ENCODE data around the gene DNAH11. TPM values are rescaled to one million over a fixed set of nuclear protein-coding genes. Genes with fewer than 3 reads are reported as not detected.
"Not testable (repeated sequence)": the region's sequence is repeated elsewhere in the genome, so short reads cannot be mapped to it uniquely, and the experiment has no call there.

Gene DNAH11
- total RNA-seq, 3 donors from 2014 or later: under 0.01 to 0.03 TPM; not detected in 1

DNA sequence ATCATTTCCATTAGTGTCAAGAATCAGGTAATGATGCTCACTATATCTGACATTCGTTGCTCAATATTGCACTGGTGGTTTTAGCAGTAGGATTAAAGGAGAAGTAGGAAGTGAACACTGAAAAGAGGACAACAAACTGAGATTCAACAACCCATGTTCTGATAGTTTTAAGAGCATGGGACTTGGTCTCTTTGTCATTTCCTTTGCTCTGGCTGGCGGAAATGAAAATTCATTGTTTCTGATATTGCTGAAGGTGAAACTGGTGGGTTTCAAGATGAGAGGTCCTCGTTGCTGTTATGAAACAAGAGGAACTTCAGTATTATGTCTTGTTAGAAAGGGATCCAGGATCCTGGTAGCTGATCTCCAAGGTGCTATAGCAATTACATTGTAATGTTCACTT is 129.0 kb downstream of the DNAH11 start:
- Mint-ChIP-seq H3K36me3 (ENCODE audit: insufficient read depth) (no peaks in the 10 kb centered on the region), H3K27me3 (ENCODE audit: low read depth) (peaks cover 3% of the 10 kb centered on the region), H3K4me1 (ENCODE audit: low read depth) (peaks cover 2% of the 10 kb centered on the region), H3K4me3 (no peak overlapping the region), H3K9me3 (no peaks in the 10 kb centered on the region)
- DNase-seq: no peak
- no peak for ATAC-seq

DNA sequence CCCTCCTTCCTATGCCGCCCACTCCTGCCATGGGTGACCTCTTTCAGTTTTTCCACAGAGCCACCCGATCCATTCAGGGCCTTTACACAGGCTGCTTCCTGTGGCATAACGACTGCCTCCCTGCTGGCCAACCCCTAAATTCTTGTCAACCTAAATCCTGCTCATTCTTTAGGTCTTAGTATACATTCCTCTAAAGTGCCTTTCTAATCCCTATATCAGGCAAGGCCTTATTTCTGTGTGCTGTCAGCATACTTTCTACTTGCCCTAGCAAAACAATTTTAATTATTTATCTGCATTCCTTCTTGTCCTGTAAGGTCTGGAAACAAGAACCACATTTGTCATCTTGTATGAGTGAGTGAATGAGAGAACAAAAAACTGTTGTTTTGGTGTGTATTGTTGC is 132.4 kb downstream of the DNAH11 start:
- no peak for ATAC-seq
- Mint-ChIP-seq H3K4me3 (no peak overlapping the region), H3K9me3 (peaks cover 5% of the 10 kb centered on the region), H3K4me1 (ENCODE audit: low read depth) (peaks cover 2% of the 10 kb centered on the region), H3K27me3 (ENCODE audit: low read depth) (peaks cover 5% of the 10 kb centered on the region), H3K36me3 (ENCODE audit: insufficient read depth) (no peaks in the 10 kb centered on the region)
- no peak for DNase-seq

DNA sequence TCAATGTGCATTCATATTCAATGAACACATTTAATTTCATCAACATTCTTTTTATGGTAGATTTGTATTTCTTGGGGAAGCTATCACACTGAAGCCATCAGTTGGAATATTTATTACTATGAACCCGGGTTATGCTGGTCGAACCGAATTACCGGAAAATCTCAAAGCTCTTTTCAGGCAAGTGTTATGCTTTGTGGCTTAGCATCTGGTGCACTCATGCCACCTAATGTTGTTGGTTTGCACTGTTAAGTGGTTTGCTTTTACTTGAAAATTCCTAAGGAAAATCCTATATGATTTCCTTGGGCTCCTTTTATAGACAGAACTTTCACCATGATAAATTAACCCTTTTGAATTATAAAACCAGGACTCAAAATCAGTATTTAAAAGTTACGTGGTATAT is 147.9 kb downstream of the DNAH11 start:
- Mint-ChIP-seq H3K4me3 (no peak overlapping the region), H3K36me3 (ENCODE audit: insufficient read depth) (no peaks in the 10 kb centered on the region), H3K9me3 (peaks cover 3% of the 10 kb centered on the region), H3K4me1 (ENCODE audit: low read depth) (no peaks in the 10 kb centered on the region), H3K27me3 (ENCODE audit: low read depth) (peaks cover 3% of the 10 kb centered on the region)
- no peak for DNase-seq
- ATAC-seq: no peak

DNA sequence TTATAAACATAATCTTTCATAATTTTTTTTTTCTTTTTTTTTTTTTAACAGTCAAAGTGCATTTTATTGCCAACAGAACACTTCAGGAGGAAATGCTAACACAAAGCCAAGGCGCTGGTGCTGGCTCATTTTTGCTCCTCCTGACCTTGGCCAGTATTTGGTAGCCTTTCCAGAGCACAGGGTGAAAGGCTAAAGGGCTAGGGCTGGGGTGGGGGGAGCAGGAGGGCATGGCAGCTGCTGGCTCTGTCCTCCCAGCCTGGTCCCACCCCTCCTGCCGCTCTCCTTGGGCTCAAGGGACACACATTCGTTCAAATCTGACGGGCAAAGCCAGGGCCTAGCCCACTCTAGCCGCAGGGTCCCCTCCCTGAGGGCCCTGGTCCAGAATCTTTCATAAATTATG is 148.3 kb downstream of the DNAH11 start:
- H3K4me1 Mint-ChIP-seq (ENCODE audit: low read depth); H3K4me3 Mint-ChIP-seq; DNase-seq; H3K36me3 Mint-ChIP-seq (ENCODE audit: insufficient read depth); ATAC-seq; H3K27me3 Mint-ChIP-seq (ENCODE audit: low read depth); H3K9me3 Mint-ChIP-seq: not testable (repeated sequence)

DNA sequence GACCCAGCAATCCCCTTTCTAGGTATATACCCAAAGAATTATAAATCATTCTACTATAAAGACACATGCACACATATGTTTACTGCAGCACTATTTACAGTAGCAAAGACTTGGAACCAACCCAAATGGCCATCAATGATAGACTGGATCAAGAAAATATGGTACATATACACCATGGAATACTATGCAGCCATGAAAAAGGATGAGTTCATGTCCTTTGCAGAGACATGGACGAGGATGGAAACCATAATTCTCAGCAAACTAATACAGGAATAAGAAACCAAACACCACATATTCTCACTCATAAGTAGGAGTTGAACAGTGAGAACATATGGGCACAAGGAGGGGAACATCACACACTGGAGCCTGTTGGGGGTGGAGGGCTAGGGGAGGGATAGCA is 157.7 kb downstream of the DNAH11 start:
- DNase-seq; H3K9me3 Mint-ChIP-seq; H3K27me3 Mint-ChIP-seq (ENCODE audit: low read depth); H3K4me3 Mint-ChIP-seq; H3K36me3 Mint-ChIP-seq (ENCODE audit: insufficient read depth); ATAC-seq; H3K4me1 Mint-ChIP-seq (ENCODE audit: low read depth): not testable (repeated sequence)

DNA sequence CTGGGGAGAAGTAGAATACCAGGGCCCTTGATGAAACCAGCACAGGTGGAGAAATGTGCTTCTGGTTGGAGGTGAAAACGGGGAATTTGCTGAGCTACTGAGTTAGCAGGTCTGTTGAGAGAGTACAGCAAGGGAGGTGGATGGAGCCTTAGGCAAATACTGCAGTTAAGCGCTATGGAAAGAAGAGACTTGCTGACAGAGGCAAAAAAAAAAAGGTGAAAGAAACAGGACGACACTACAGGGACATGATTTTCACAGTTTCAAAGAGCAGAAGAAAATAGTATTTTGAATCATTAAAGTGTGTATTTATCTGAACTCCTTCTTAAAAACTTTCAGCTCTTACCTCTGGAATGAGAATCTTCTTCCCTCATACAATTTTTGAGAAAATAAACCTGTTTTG is 159.5 kb downstream of the DNAH11 start:
- Mint-ChIP-seq H3K4me3 (no peak overlapping the region), H3K36me3 (ENCODE audit: insufficient read depth) (no peaks in the 10 kb centered on the region), H3K4me1 (ENCODE audit: low read depth) (no peaks in the 10 kb centered on the region), H3K27me3 (ENCODE audit: low read depth) (peaks cover 2% of the 10 kb centered on the region), H3K9me3 (peaks cover 4% of the 10 kb centered on the region)
- DNase-seq: no peak
- ATAC-seq: no peak

DNA sequence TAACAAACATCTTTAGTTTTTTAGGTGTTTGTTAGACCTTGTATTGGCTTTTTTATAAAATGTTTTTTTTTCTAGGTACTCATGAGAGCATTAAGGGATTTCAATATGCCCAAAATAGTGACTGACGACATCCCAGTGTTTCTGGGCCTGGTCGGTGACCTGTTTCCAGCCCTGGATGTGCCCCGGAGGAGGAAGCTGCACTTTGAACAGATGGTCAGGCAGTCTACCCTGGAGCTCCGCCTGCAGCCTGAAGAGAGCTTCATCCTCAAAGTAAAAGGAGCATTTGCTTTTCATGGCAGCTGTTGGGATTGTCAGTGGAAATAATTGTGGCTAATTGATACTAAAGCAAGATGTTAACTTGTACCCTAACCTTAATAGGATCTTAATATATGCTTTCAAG is 161.5 kb downstream of the DNAH11 start:
- ATAC-seq (no peak), DNase-seq (no peak)
- H3K4me1 Mint-ChIP-seq (ENCODE audit: low read depth): no peaks in the 10 kb centered on the region
- H3K9me3 Mint-ChIP-seq: peaks cover 4% of the 10 kb centered on the region
- H3K36me3 Mint-ChIP-seq (ENCODE audit: insufficient read depth): no peaks in the 10 kb centered on the region
- H3K4me3 Mint-ChIP-seq: no peak overlapping the region
- H3K27me3 Mint-ChIP-seq (ENCODE audit: low read depth): peaks cover 2% of the 10 kb centered on the region

DNA sequence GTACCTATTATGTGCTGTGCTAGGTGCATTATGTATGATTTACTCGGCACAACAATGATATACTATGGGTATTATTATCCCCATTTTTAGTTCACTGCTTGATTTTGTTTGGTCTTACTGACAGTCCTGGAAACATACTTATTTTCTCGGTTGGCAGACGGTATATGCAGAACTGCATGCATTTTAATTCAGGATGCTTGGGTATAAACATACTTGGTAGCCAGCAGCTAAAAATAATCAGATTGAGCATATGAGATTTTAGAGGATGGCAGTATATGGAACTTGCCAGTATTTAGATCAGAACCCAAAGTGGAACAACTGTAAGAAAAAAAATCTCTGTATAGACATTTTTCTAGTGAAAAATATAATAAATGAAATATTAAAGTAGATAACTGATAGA is 163.3 kb downstream of the DNAH11 start:
- ATAC-seq: no peak
- Mint-ChIP-seq H3K4me1 (ENCODE audit: low read depth) (no peaks in the 10 kb centered on the region), H3K9me3 (no peaks in the 10 kb centered on the region), H3K4me3 (no peak overlapping the region), H3K27me3 (ENCODE audit: low read depth) (no peaks in the 10 kb centered on the region), H3K36me3 (ENCODE audit: insufficient read depth) (no peaks in the 10 kb centered on the region)
- no peak for DNase-seq

DNA sequence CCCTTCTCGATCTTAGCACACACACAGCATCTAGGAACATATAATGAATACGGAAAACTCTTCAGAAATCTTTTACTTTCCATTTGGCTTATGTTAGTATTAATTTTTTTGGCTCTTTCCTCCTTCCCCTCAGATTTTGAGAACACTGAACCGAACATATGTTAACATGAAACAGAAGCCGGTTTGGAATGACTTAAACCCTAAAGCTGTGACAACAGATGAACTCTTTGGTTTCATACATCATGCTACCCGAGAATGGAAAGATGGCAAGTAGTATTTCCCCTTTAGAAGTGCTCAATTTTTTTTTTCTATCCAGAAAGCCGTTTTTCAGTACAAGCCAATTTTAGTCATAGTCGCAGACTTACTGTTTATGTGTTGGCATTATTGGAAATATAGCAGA is 164.7 kb downstream of the DNAH11 start:
- H3K4me3 Mint-ChIP-seq: no peak overlapping the region
- H3K9me3 Mint-ChIP-seq: peaks cover 3% of the 10 kb centered on the region
- DNase-seq (no peak), ATAC-seq (no peak)
- no peaks in the 10 kb centered on the region for H3K36me3 Mint-ChIP-seq (ENCODE audit: insufficient read depth)
- H3K4me1 Mint-ChIP-seq (ENCODE audit: low read depth): no peaks in the 10 kb centered on the region
- H3K27me3 Mint-ChIP-seq (ENCODE audit: low read depth): no peaks in the 10 kb centered on the region

DNA sequence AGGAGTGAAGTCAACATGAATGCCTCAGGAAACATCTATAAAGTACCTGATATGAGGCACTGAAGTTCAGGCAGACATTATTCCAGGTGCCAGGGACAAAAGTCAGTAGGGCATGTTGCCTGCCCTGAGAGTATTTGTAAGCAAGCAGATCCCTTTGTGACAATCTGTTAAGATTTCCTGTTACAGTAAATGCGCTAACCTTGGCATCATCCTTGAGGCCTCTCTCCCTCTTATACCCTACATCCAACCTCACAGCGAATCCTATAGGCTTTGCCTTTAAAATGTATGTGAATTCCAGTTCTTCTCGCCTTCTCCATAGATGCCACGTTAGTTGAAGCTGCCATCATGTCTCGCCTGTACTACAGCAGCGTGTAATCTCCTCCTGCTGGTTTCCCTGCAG is 165.3 kb downstream of the DNAH11 start:
- no peak for DNase-seq
- H3K27me3 Mint-ChIP-seq (ENCODE audit: low read depth): no peaks in the 10 kb centered on the region
- no peak overlapping the region for H3K4me3 Mint-ChIP-seq
- H3K9me3 Mint-ChIP-seq: peaks cover 3% of the 10 kb centered on the region
- ATAC-seq: no peak
- H3K36me3 Mint-ChIP-seq (ENCODE audit: insufficient read depth): no peaks in the 10 kb centered on the region
- no peaks in the 10 kb centered on the region for H3K4me1 Mint-ChIP-seq (ENCODE audit: low read depth)

DNA sequence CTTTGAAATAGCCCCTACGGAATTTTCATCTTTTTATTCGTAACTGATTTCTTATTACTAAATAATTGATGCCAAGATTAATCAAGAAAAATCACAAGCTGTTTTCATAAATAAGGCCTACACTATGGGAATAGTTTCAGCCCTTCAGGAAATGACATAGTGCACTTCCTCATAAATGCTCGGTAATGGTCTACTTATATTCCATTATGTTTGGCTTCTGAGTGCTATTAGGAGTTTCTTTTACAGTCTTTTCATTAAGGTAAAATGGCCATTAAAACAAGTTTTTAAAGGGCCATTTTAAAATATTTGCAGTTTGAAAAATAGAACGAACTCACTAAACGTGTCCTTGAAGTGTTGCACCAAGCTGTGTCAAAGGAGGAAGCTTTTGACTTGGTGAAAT is 174.5 kb downstream of the DNAH11 start:
- Mint-ChIP-seq H3K27me3 (ENCODE audit: low read depth) (peaks cover 2% of the 10 kb centered on the region), H3K4me3 (no peak overlapping the region), H3K36me3 (ENCODE audit: insufficient read depth) (no peaks in the 10 kb centered on the region), H3K9me3 (no peaks in the 10 kb centered on the region), H3K4me1 (ENCODE audit: low read depth) (no peaks in the 10 kb centered on the region)
- DNase-seq (no peak), ATAC-seq (no peak)

DNA sequence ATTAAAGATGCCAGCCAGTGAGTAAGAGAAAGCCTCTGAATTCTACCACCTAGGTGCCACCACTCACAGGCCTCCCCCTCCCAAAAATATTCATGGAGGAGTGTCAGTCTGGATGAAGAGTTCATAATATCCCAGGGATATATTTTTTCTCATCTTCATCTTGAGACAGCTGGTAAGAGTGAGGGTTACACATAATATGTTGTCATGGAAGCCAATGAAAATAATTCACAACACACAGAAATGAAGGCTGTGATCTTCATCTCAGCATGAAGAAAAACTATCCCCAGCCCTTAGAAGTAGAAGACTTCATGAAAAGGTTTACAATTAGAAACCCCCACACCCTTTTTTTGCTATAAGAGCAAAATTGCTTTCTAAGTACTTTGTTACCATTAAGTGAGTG is 175.6 kb downstream of the DNAH11 start:
- no peaks in the 10 kb centered on the region for H3K9me3 Mint-ChIP-seq
- no peaks in the 10 kb centered on the region for H3K4me1 Mint-ChIP-seq (ENCODE audit: low read depth)
- DNase-seq (no peak), ATAC-seq (no peak)
- no peaks in the 10 kb centered on the region for H3K36me3 Mint-ChIP-seq (ENCODE audit: insufficient read depth)
- no peak overlapping the region for H3K4me3 Mint-ChIP-seq
- peaks cover 2% of the 10 kb centered on the region for H3K27me3 Mint-ChIP-seq (ENCODE audit: low read depth)

DNA sequence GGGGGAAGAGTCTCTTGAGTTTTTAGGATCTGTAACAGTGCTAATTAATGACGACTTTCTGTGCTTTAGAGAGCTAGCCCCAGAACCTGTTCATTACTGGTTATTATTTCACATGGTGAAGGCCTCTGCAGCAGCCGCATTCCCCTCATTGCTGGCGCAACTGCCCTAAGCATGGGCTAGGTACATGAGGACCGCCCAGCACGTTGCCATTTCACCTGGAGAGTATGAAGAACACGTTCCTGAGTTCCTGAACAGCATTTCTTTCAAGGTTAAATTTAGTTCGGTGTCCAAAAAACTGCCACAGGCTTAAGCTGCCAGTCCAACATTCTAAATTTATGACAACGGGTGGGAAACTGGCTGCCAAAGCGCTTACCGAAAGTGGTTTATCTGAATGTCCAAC is 177.0 kb downstream of the DNAH11 start:
- Mint-ChIP-seq H3K9me3 (no peaks in the 10 kb centered on the region), H3K4me1 (ENCODE audit: low read depth) (no peaks in the 10 kb centered on the region), H3K36me3 (ENCODE audit: insufficient read depth) (no peaks in the 10 kb centered on the region), H3K27me3 (ENCODE audit: low read depth) (no peaks in the 10 kb centered on the region), H3K4me3 (no peak overlapping the region)
- ATAC-seq: no peak
- no peak for DNase-seq

DNA sequence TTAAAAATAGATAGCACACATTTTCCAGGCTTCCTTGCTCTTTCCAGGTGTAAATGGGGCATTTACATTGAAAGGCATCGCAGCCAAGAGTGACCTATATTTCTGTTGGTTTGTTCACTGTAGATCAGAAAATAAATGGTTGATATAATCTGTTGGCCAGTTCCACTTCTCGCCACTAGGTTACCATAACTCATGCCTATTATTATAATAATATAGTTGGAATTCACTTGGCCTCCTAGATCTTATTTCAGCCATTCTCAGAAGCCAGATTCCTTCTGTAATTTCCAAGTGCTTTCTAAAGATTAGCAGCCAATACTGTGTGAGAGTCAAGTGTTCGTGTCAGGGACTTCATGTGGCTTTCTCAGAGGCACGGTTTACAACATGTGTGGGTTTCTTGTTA is 179.5 kb downstream of the DNAH11 start:
- Mint-ChIP-seq H3K36me3 (ENCODE audit: insufficient read depth) (no peaks in the 10 kb centered on the region), H3K9me3 (no peaks in the 10 kb centered on the region), H3K4me3 (no peak overlapping the region), H3K27me3 (ENCODE audit: low read depth) (no peaks in the 10 kb centered on the region), H3K4me1 (ENCODE audit: low read depth) (no peaks in the 10 kb centered on the region)
- DNase-seq (no peak), ATAC-seq (no peak)

DNA sequence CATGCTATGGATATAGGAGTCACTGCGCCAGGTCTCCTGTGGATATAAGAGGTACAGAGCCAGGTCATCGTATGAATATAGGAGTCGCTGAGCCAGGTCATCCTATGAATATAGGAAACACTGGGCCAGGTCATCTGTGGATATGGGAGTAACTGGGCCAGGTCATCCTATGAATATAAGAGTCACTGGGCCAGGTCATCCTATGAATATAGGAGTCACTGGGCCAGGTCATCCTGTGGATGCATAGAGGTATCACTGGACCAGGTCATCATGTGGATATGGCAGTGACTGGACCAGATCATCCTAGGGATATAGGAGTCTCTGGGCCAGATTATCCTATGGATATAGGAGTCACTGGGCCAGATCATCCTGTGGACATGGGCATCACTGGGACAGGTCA is 181.7 kb downstream of the DNAH11 start:
- H3K4me1 Mint-ChIP-seq (ENCODE audit: low read depth): no peaks in the 10 kb centered on the region
- no peaks in the 10 kb centered on the region for H3K9me3 Mint-ChIP-seq

DNA sequence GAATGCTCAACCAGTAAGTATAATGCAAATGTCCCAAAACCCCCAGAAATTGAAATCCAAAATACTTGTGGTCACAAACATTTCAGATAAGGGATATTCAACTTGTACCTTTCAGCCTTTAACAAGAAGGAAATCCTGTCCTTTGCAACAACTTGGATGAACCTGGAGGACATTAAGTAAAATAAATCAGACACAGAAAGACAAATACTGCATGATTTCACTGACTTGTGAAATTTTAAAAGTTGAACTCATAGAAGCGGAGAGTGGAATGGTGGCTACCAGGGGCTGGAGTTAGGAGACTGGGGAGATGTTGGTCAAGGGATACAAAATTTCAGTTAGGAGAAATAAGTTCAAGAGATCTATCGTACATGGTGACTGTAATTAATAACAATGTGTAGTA is 187.6 kb downstream of the DNAH11 start:
- DNase-seq: no peak
- no peak for ATAC-seq
- Mint-ChIP-seq H3K4me3 (no peak overlapping the region), H3K4me1 (ENCODE audit: low read depth) (no peaks in the 10 kb centered on the region), H3K9me3 (no peaks in the 10 kb centered on the region), H3K27me3 (ENCODE audit: low read depth) (no peaks in the 10 kb centered on the region), H3K36me3 (ENCODE audit: insufficient read depth) (no peaks in the 10 kb centered on the region)

More for the DNA sequence above, 181.7 kb downstream of the DNAH11 start:
- no peak overlapping the region for H3K4me3 Mint-ChIP-seq
- ATAC-seq: no peak
- no peaks in the 10 kb centered on the region for H3K36me3 Mint-ChIP-seq (ENCODE audit: insufficient read depth)
- DNase-seq: no peak
- H3K27me3 Mint-ChIP-seq (ENCODE audit: low read depth): no peaks in the 10 kb centered on the region

All from activated T-cell treated with anti-CD3 and anti-CD28 coated beads, Interleukin-2, amount 50 U/mL, for 4 hours (primary cell).